Lower leg skin (tissue), 4 donors: ENCODE results near the gene OR13H1. TPM values are rescaled to one million over a fixed set of nuclear protein-coding genes. Genes with fewer than 3 reads are reported as not detected.
"Not testable (repeated sequence)": the region's sequence is repeated elsewhere in the genome, so short reads cannot be mapped to it uniquely, and the experiment has no call there.

ENCODE experiments used
- DNase-seq, 2 donors: peaks; one replicate each; pipeline ENCODE4 v3.0.0-alpha.2; 2019; ENCODE audit warnings: low spot score in 2 of 2
- H3K4me3 ChIP-seq: fragments of 200-600 bp; sonication (generic); 2 replicates; pipeline ENCODE4 v1.5.1; 2017; ENCODE audit warnings: mild to moderate bottlenecking, low read depth; ENCODE audit not compliant: poor library complexity, severe bottlenecking
- CTCF ChIP-seq, 3 donors: fragments of 450-650 bp; IDR thresholded peaks; one replicate each; pipeline ENCODE4 v1.5.1; 2016; ENCODE audit warnings: antibody characterized with exemption in 3 of 3, mild to moderate bottlenecking in 3 of 3, moderate library complexity in 2 of 3
- POLR2A ChIP-seq, 2 donors: fragments of 450-650 bp; IDR thresholded peaks; one replicate each; pipeline ENCODE4 v1.6.1; 2016 to 2017; ENCODE audit warnings: antibody characterized with exemption in 2 of 2, mild to moderate bottlenecking in 1 of 2, moderate library complexity in 1 of 2
- WGBS, 2 donors: methylation state at CpG; one replicate each; pipeline ENCODE4 v1.1.5; 2018; 5-methylcytosine and 5-hydroxymethylcytosine counted together
- intact Hi-C: fragments of 100-400 bp; cut with DNase I; formaldehyde crosslinking; loops from one replicate; pipeline ENCODE4 v1.15.0; 2023; ENCODE audit warnings: low total_unique reads
- total RNA-seq, 4 donors: library from RNA; depleted of rRNA; stranded (reverse); fragments of >200 nt; gene quantifications; one replicate each; pipeline ENCODE4 v1.1.0, GENCODE V29; 2016

The OR13H1 gene
- total RNA-seq, 4 donors from 2014 or later, result not detected

DNA sequence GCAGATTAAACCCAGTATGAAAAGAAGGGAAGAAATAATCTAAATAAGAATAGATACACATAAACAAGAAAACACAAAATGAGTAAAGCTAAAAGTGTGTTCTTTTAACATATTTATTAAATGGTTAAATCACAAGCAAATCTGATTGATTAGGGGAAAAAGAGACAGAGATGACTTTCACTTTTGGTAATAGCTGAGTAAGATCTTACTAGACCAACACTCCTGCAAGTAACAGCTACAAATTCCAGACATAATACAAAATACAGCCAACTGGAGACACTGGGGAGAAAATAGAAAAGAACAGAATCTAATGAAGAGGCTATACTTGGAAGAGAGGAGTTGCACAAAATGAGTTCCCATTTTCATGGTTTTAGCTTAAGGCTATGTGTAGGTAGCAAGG lies 33.5 kb downstream of the OR13H1 start:
- TF ChIP-seq POLR2A (IDR thresholded peaks at IDR 0.05) (no peak), CTCF (IDR thresholded peaks at IDR 0.05) (no peak)
- H3K4me3 ChIP-seq, result no peak overlapping the region
- no peak for DNase-seq
- intact Hi-C loops, result no loop called here

GRCh38 chrX:131577999-131578734 lies 34.3 kb downstream of the OR13H1 start:
- intact Hi-C loops, result no loop called here
- no peak for TF ChIP-seq CTCF (IDR thresholded peaks at IDR 0.05)
- no peak for TF ChIP-seq POLR2A (IDR thresholded peaks at IDR 0.05)
- no peak for DNase-seq
- 75 to 88% methylated on average over 11 of the region's 11 CpGs for WGBS, 2 donors
- H3K4me3 ChIP-seq, result no peak overlapping the region

DNA sequence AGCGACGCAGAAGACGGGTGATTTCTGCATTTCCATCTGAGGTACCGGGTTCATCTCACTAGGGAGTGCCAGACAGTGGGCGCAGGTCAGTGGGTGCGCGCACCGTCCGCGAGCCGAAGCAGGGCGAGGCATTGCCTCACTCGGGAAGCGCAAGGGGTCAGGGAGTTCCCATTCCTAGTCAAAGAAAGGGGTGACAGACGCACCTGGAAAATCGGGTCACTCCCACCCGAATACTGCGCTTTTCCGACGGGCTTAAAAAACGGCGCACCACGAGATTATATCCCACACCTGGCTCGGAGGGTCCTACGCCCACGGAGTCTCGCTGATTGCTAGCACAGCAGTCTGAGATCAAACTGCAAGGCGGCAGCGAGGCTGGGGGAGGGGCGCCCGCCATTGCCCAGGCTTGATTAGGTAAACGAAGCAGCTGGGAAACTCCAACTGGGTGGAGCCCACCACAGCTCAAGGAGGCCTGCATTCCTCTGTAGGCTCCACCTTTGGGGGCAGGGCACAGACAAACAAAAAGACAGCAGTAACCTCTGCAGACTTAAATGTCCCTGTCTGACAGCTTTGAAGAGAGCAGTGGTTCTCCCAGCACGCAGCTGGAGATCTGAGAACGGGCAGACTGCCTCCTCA lies 35.0 kb downstream of the OR13H1 start:
- H3K4me3 ChIP-seq, intact Hi-C loops, DNase-seq: not testable (repeated sequence)
- WGBS, 2 donors, result 80 to 94% methylated on average over 24 to 30 of the region's 34 CpGs

GRCh38 chrX:131588995-131589394 lies 45.1 kb downstream of the OR13H1 start:
- WGBS, 2 donors, result 10 to 53% methylated on average over 4 of the region's 4 CpGs
- no peak for DNase-seq
- intact Hi-C loops, result no loop called here
- H3K4me3 ChIP-seq, result no peak overlapping the region
- TF ChIP-seq POLR2A (IDR thresholded peaks at IDR 0.05) (no peak), CTCF (IDR thresholded peaks at IDR 0.05) (no peak)
